SK-N-SH (cell line): ENCODE data around the gene ADAMTS2. TPM values are rescaled to one million over a fixed set of nuclear protein-coding genes. Genes with fewer than 3 reads are reported as not detected.
A peak's percentile ranks its signal among the peaks of the same experiment; 100 is the strongest.

ENCODE experiments used
- CTCF ChIA-PET: fragments of 300-600, 350-600 bp; formaldehyde crosslinking; extraction: SDS; loops from one replicate; lab custom pipeline; 2021; lab: Yijun Ruan, JAX
- POLR2A ChIA-PET: fragments of 350-600 bp; sonication (Branson Sonifier 250); formaldehyde crosslinking; extraction: SDS; loops from one replicate; lab custom pipeline; 2020; ENCODE audit warnings: antibody characterized with exemption, inconsistent platforms; lab: Yijun Ruan, JAX
- DNase-seq: peaks from one replicate; pipeline ENCODE4 v3.0.0; 2012
- H2AFZ ChIP-seq: fragments of 200-600 bp; sonication (generic); 2 replicates; pipeline ENCODE4 v1.8.1; 2016; ENCODE audit warnings: antibody characterized with exemption, mild to moderate bottlenecking, low read depth
- H3F3A ChIP-seq: fragments of 200-600 bp; sonication (generic); replicated peaks from 2 replicates; pipeline ENCODE3; 2016; ENCODE audit warnings: antibody characterized with exemption, mild to moderate bottlenecking; ENCODE audit not compliant: insufficient read depth
- H3K27ac ChIP-seq, 2 experiments: fragments of 200-500 bp in 1 of 2; fragments of 200-600 bp in 1 of 2; sonication (Bioruptor generic) in 1 of 2; sonication (generic), shearing (Covaris generic) in 1 of 2; 2 replicates each; pipeline versions ENCODE4 v1.5.1 to v1.6.1; 2014 to 2016; ENCODE audit warnings: low read depth in 2 of 2, inconsistent platforms in 1 of 2, low read length in 1 of 2, mild to moderate bottlenecking in 1 of 2, mixed read lengths in 1 of 2
- H3K27me3 ChIP-seq: fragments of 200-600 bp; sonication (generic), shearing (Covaris generic); 2 replicates; pipeline ENCODE4 v1.6.1; 2016; ENCODE audit warnings: mixed run types; ENCODE audit not compliant: insufficient read depth
- H3K36me3 ChIP-seq, 2 experiments: fragments of 200-500 bp in 1 of 2; fragments of 200-600 bp in 1 of 2; sonication (Bioruptor generic) in 1 of 2; sonication (generic) in 1 of 2; replicated peaks in 1 of 2; 2 replicates each; pipeline versions ENCODE3 to v1.5.1; 2014 to 2016; ENCODE audit warnings: low read length in 1 of 2, mild to moderate bottlenecking in 1 of 2; ENCODE audit not compliant: insufficient read depth in 2 of 2, control insufficient read depth in 1 of 2
- H3K4me1 ChIP-seq, 2 experiments: fragments of 200-500 bp in 1 of 2; fragments of 200-600 bp in 1 of 2; sonication (Bioruptor generic) in 1 of 2; sonication (generic), shearing (Covaris generic) in 1 of 2; 2 replicates each; pipeline versions ENCODE4 v1.5.1 to v1.6.1; 2014 to 2016; ENCODE audit warnings: low read depth in 1 of 2, low read length in 1 of 2, mixed run types in 1 of 2; ENCODE audit not compliant: insufficient read depth in 2 of 2, control insufficient read depth in 1 of 2
- H3K4me2 ChIP-seq: fragments of 200-600 bp; sonication (generic), shearing (Covaris generic); 2 replicates; pipeline ENCODE4 v1.6.1; 2017; ENCODE audit warnings: mixed run types
- H3K4me3 ChIP-seq, 2 experiments: fragments of 200-500 bp in 1 of 2; fragments of 200-600 bp in 1 of 2; sonication (Bioruptor generic) in 1 of 2; sonication (generic), shearing (Covaris generic) in 1 of 2; 2 replicates each; pipeline versions ENCODE4 v1.5.1 to v1.8.1; 2014 to 2016; ENCODE audit warnings: low read depth in 2 of 2, inconsistent platforms in 1 of 2, low read length in 1 of 2, mild to moderate bottlenecking in 1 of 2, mixed read lengths in 1 of 2, moderate library complexity in 1 of 2
- H3K79me2 ChIP-seq: fragments of 200-600 bp; sonication (generic); 2 replicates; pipeline ENCODE4 v1.8.1; 2017; ENCODE audit warnings: mild to moderate bottlenecking; ENCODE audit not compliant: insufficient read depth
- H3K9ac ChIP-seq: fragments of 200-600 bp; sonication (generic); 2 replicates; pipeline ENCODE4 v1.6.1; 2017; ENCODE audit warnings: mixed run types
- H3K9me2 ChIP-seq: fragments of 200-600 bp; sonication (generic); 2 replicates; pipeline ENCODE4 v1.6.1; 2017; ENCODE audit warnings: mixed run types
- H3K9me3 ChIP-seq: fragments of 200-600 bp; sonication (generic); 2 replicates; pipeline ENCODE4 v1.6.1; 2017; ENCODE audit warnings: mixed run types, mild to moderate bottlenecking, moderate library complexity
- H4K20me1 ChIP-seq: fragments of 200-600 bp; sonication (generic); 2 replicates; pipeline ENCODE4 v1.6.1; 2017; ENCODE audit warnings: mild to moderate bottlenecking, mixed run types; ENCODE audit not compliant: insufficient read depth
- CHD2 ChIP-seq: fragments of 150-350 bp; IDR thresholded peaks from 2 replicates; pipeline ENCODE4 v1.6.1; 2018; ENCODE audit warnings: low read length; ENCODE audit not compliant: partially characterized antibody
- EZH2phosphoT487 ChIP-seq: fragments of 200-600 bp; sonication (generic); IDR thresholded peaks from 2 replicates; pipeline ENCODE4 v1.6.1; 2017; ENCODE audit warnings: low read depth, mixed run types, mild to moderate bottlenecking, antibody characterized with exemption, moderate library complexity, borderline replicate concordance
- FOXJ3 ChIP-seq: sonication (generic); formaldehyde crosslinking; IDR thresholded peaks from 2 replicates; pipeline ENCODE4 v1.5.1; 2020; ENCODE audit warnings: mild to moderate bottlenecking, missing genetic modification reagents
- GATA2 ChIP-seq: sonication (generic); formaldehyde crosslinking; IDR thresholded peaks from 2 replicates; pipeline ENCODE4 v1.5.0; 2020; ENCODE audit warnings: mild to moderate bottlenecking, missing genetic modification reagents
- IRF3 ChIP-seq: fragments of 150-350 bp; IDR thresholded peaks from 2 replicates; pipeline ENCODE4 v1.6.1; 2016; ENCODE audit warnings: mild to moderate bottlenecking, low read depth, low read length
- JUND ChIP-seq: IDR thresholded peaks from 2 replicates; pipeline ENCODE4 v1.4.0; 2012
- MAX ChIP-seq: IDR thresholded peaks from 2 replicates; pipeline ENCODE4 v1.4.0; 2012; ENCODE audit warnings: low read depth
- MEF2A ChIP-seq: IDR thresholded peaks from 2 replicates; pipeline ENCODE4 v1.4.0; 2012; ENCODE audit warnings: low read depth, borderline replicate concordance
- MXI1 ChIP-seq: IDR thresholded peaks from 2 replicates; pipeline ENCODE4 v1.6.1; 2012; ENCODE audit warnings: mild to moderate bottlenecking, low read depth, low read length, improper control_type of control experiment
- NFIC ChIP-seq: IDR thresholded peaks from 2 replicates; pipeline ENCODE4 v1.4.0; 2012; ENCODE audit warnings: borderline replicate concordance
- NRF1 ChIP-seq: IDR thresholded peaks from 2 replicates; pipeline ENCODE4 v1.6.1; 2012; ENCODE audit warnings: low read depth, mild to moderate bottlenecking, low read length
- POLR2AphosphoS5 ChIP-seq: IDR thresholded peaks from 2 replicates; pipeline ENCODE4 v1.6.1; 2012; ENCODE audit warnings: low read depth, low read length
- SIN3A ChIP-seq: IDR thresholded peaks from 2 replicates; pipeline ENCODE4 v1.6.1; 2012; ENCODE audit warnings: low read depth, mild to moderate bottlenecking, low read length, moderate library complexity, borderline replicate concordance
- SMC3 ChIP-seq: IDR thresholded peaks from 2 replicates; pipeline ENCODE4 v1.6.1; 2012; ENCODE audit warnings: low read depth, low read length, improper control_type of control experiment
- TAF1 ChIP-seq: IDR thresholded peaks from 2 replicates; pipeline ENCODE4 v1.6.1; 2012; ENCODE audit warnings: low read depth, mild to moderate bottlenecking, low read length, moderate library complexity, borderline replicate concordance
- TEAD4 ChIP-seq: IDR thresholded peaks from 2 replicates; pipeline ENCODE4 v1.4.0; 2012; ENCODE audit warnings: mild to moderate bottlenecking, borderline replicate concordance; ENCODE audit not compliant: insufficient read depth
- USF1 ChIP-seq: IDR thresholded peaks from 2 replicates; pipeline ENCODE4 v1.4.0; 2012; ENCODE audit warnings: low read depth, borderline replicate concordance
- USF2 ChIP-seq: fragments of 150-350 bp; IDR thresholded peaks from 2 replicates; pipeline ENCODE4 v1.6.1; 2017; ENCODE audit warnings: antibody characterized with exemption, low read length, low read depth, borderline replicate concordance
- YY1 ChIP-seq: IDR thresholded peaks from 2 replicates; pipeline ENCODE4 v1.4.0; 2012; ENCODE audit warnings: low read depth, mild to moderate bottlenecking
- ZBTB33 ChIP-seq: IDR thresholded peaks from 2 replicates; pipeline ENCODE4 v1.4.0; 2012; ENCODE audit warnings: low read depth, borderline replicate concordance
- WGBS: methylation state at CpG from one replicate; pipeline ENCODE4 v1.1.6; 2017; ENCODE audit warnings: low lambda C conversion rate; 5-methylcytosine and 5-hydroxymethylcytosine counted together
- polyA plus RNA-seq, 3 experiments: library from polyadenylated mRNA; depleted of rRNA; stranded (reverse); fragments of >200 nt; gene quantifications; 2 replicates each; pipeline ENCODE4 v1.2.3, GENCODE V29; 2012

ADAMTS2 gene
- polyA plus RNA-seq, 1 of the 3 experiments (the other 2 are of a cell fraction) = 0.12 TPM

- no peak overlapping the region for H3K4me2 ChIP-seq
- no peaks in the 10 kb centered on the region for H3F3A ChIP-seq
- H3K27me3 ChIP-seq = no peaks in the 10 kb centered on the region
- no peak for DNase-seq
- 57% methylated on average over 21 of the region's 30 CpGs for WGBS
- ChIA-PET CTCF (interaction anchor here (0.8 to 1.8 kb wide), 2 partner anchors 52 to 88 kb away, joined by 3 to 6 read pairs; no protein-coding TSS in a partner anchor), POLR2A (no interaction called here)
- no peak for TF ChIP-seq YY1
- TF ChIP-seq JUND = no peak
- TF ChIP-seq TEAD4 = no peak
- TF ChIP-seq POLR2AphosphoS5 = no peak
- no peak for TF ChIP-seq MEF2A
- TF ChIP-seq IRF3 = no peak
- TF ChIP-seq GATA2 (CRISPR knock-in tag) = no peak
- no peak for TF ChIP-seq NRF1
- TF ChIP-seq TAF1 = no peak
- no peak for TF ChIP-seq SIN3A
- TF ChIP-seq MXI1 = no peak
- no peak for TF ChIP-seq SMC3
- no peak for TF ChIP-seq MAX
- no peak for TF ChIP-seq USF1
- TF ChIP-seq NFIC = no peak
- no peak for TF ChIP-seq CHD2
- TF ChIP-seq FOXJ3 (CRISPR knock-in tag) = no peak
- TF ChIP-seq ZBTB33 = no peak
- TF ChIP-seq EZH2phosphoT487 = no peak
- no peak for TF ChIP-seq USF2
- peak overlapping the region in 1 of 2 experiments; percentile 5; a peak in 1 of 4 replicates for H3K27ac ChIP-seq
- H3K4me1 ChIP-seq = peaks cover 0 to 60% of the 10 kb centered on the region in 2 experiments; a peak in 1 of 4 replicates
- no peak overlapping the region for H3K4me3 ChIP-seq
- no peaks in the 10 kb centered on the region for H4K20me1 ChIP-seq
- H3K9ac ChIP-seq = no peak overlapping the region
- no peaks in the 10 kb centered on the region for H3K79me2 ChIP-seq
- H2AFZ ChIP-seq = no peak overlapping the region
- H3K9me3 ChIP-seq = no peaks in the 10 kb centered on the region
- H3K9me2 ChIP-seq = no peaks in the 10 kb centered on the region
- no peaks in the 10 kb centered on the region for H3K36me3 ChIP-seq
These were observed 125.3 kb downstream of the ADAMTS2 start for GRCh38 chr5:179219661-179220620.
